SK-N-SH (cell line): Measurements from ENCODE around the gene YWHAE. TPM values are rescaled to one million over a fixed set of nuclear protein-coding genes. Genes with fewer than 3 reads are reported as not detected.
"Not testable (repeated sequence)": the region's sequence is repeated elsewhere in the genome, so short reads cannot be mapped to it uniquely, and the experiment has no call there.

ENCODE experiments used
- CTCF ChIA-PET: fragments of 300-600, 350-600 bp; formaldehyde crosslinking; extraction: SDS; loops from one replicate; lab custom pipeline; 2021; lab: Yijun Ruan, JAX
- POLR2A ChIA-PET: fragments of 350-600 bp; sonication (Branson Sonifier 250); formaldehyde crosslinking; extraction: SDS; loops from one replicate; lab custom pipeline; 2020; ENCODE audit warnings: antibody characterized with exemption, inconsistent platforms; lab: Yijun Ruan, JAX
- DNase-seq: peaks from one replicate; pipeline ENCODE4 v3.0.0; 2012
- H2AFZ ChIP-seq: fragments of 200-600 bp; sonication (generic); 2 replicates; pipeline ENCODE4 v1.8.1; 2016; ENCODE audit warnings: antibody characterized with exemption, mild to moderate bottlenecking, low read depth
- H3F3A ChIP-seq: fragments of 200-600 bp; sonication (generic); replicated peaks from 2 replicates; pipeline ENCODE3; 2016; ENCODE audit warnings: antibody characterized with exemption, mild to moderate bottlenecking; ENCODE audit not compliant: insufficient read depth
- H3K27ac ChIP-seq, 2 experiments: fragments of 200-500 bp in 1 of 2; fragments of 200-600 bp in 1 of 2; sonication (Bioruptor generic) in 1 of 2; sonication (generic), shearing (Covaris generic) in 1 of 2; 2 replicates each; pipeline versions ENCODE4 v1.5.1 to v1.6.1; 2014 to 2016; ENCODE audit warnings: low read depth in 2 of 2, inconsistent platforms in 1 of 2, low read length in 1 of 2, mild to moderate bottlenecking in 1 of 2, mixed read lengths in 1 of 2
- H3K27me3 ChIP-seq: fragments of 200-600 bp; sonication (generic), shearing (Covaris generic); 2 replicates; pipeline ENCODE4 v1.6.1; 2016; ENCODE audit warnings: mixed run types; ENCODE audit not compliant: insufficient read depth
- H3K36me3 ChIP-seq, 2 experiments: fragments of 200-500 bp in 1 of 2; fragments of 200-600 bp in 1 of 2; sonication (Bioruptor generic) in 1 of 2; sonication (generic) in 1 of 2; replicated peaks in 1 of 2; 2 replicates each; pipeline versions ENCODE3 to v1.5.1; 2014 to 2016; ENCODE audit warnings: low read length in 1 of 2, mild to moderate bottlenecking in 1 of 2; ENCODE audit not compliant: insufficient read depth in 2 of 2, control insufficient read depth in 1 of 2
- H3K4me1 ChIP-seq, 2 experiments: fragments of 200-500 bp in 1 of 2; fragments of 200-600 bp in 1 of 2; sonication (Bioruptor generic) in 1 of 2; sonication (generic), shearing (Covaris generic) in 1 of 2; 2 replicates each; pipeline versions ENCODE4 v1.5.1 to v1.6.1; 2014 to 2016; ENCODE audit warnings: low read depth in 1 of 2, low read length in 1 of 2, mixed run types in 1 of 2; ENCODE audit not compliant: insufficient read depth in 2 of 2, control insufficient read depth in 1 of 2
- H3K4me2 ChIP-seq: fragments of 200-600 bp; sonication (generic), shearing (Covaris generic); 2 replicates; pipeline ENCODE4 v1.6.1; 2017; ENCODE audit warnings: mixed run types
- H3K4me3 ChIP-seq, 2 experiments: fragments of 200-500 bp in 1 of 2; fragments of 200-600 bp in 1 of 2; sonication (Bioruptor generic) in 1 of 2; sonication (generic), shearing (Covaris generic) in 1 of 2; 2 replicates each; pipeline versions ENCODE4 v1.5.1 to v1.8.1; 2014 to 2016; ENCODE audit warnings: low read depth in 2 of 2, inconsistent platforms in 1 of 2, low read length in 1 of 2, mild to moderate bottlenecking in 1 of 2, mixed read lengths in 1 of 2, moderate library complexity in 1 of 2
- H3K79me2 ChIP-seq: fragments of 200-600 bp; sonication (generic); 2 replicates; pipeline ENCODE4 v1.8.1; 2017; ENCODE audit warnings: mild to moderate bottlenecking; ENCODE audit not compliant: insufficient read depth
- H3K9ac ChIP-seq: fragments of 200-600 bp; sonication (generic); 2 replicates; pipeline ENCODE4 v1.6.1; 2017; ENCODE audit warnings: mixed run types
- H3K9me2 ChIP-seq: fragments of 200-600 bp; sonication (generic); 2 replicates; pipeline ENCODE4 v1.6.1; 2017; ENCODE audit warnings: mixed run types
- H3K9me3 ChIP-seq: fragments of 200-600 bp; sonication (generic); 2 replicates; pipeline ENCODE4 v1.6.1; 2017; ENCODE audit warnings: mixed run types, mild to moderate bottlenecking, moderate library complexity
- H4K20me1 ChIP-seq: fragments of 200-600 bp; sonication (generic); 2 replicates; pipeline ENCODE4 v1.6.1; 2017; ENCODE audit warnings: mild to moderate bottlenecking, mixed run types; ENCODE audit not compliant: insufficient read depth
- FOSL2 ChIP-seq: IDR thresholded peaks from 2 replicates; pipeline ENCODE4 v1.4.0; 2012; ENCODE audit warnings: low read depth, mild to moderate bottlenecking, moderate library complexity, borderline replicate concordance
- JUND ChIP-seq: IDR thresholded peaks from 2 replicates; pipeline ENCODE4 v1.4.0; 2012
- RXRA ChIP-seq: IDR thresholded peaks from 2 replicates; pipeline ENCODE4 v1.4.0; 2012; ENCODE audit warnings: low read depth, mild to moderate bottlenecking, borderline replicate concordance
- SMC3 ChIP-seq: IDR thresholded peaks from 2 replicates; pipeline ENCODE4 v1.6.1; 2012; ENCODE audit warnings: low read depth, low read length, improper control_type of control experiment
- TAF1 ChIP-seq: IDR thresholded peaks from 2 replicates; pipeline ENCODE4 v1.6.1; 2012; ENCODE audit warnings: low read depth, mild to moderate bottlenecking, low read length, moderate library complexity, borderline replicate concordance
- WGBS: methylation state at CpG from one replicate; pipeline ENCODE4 v1.1.6; 2017; ENCODE audit warnings: low lambda C conversion rate; 5-methylcytosine and 5-hydroxymethylcytosine counted together
- polyA plus RNA-seq, 3 experiments: library from polyadenylated mRNA; depleted of rRNA; stranded (reverse); fragments of >200 nt; gene quantifications; 2 replicates each; pipeline ENCODE4 v1.2.3, GENCODE V29; 2012
- TF ChIP-seq, protein P1 (sequence below): fragments of 150-350 bp; IDR thresholded peaks from 2 replicates; pipeline ENCODE4 v1.6.1; 2017; ENCODE audit warnings: antibody characterized with exemption, low read length, low read depth, borderline replicate concordance

Gene YWHAE
- polyA plus RNA-seq, 1 of the 3 experiments (the other 2 are of a cell fraction): 1,023 TPM

DNA sequence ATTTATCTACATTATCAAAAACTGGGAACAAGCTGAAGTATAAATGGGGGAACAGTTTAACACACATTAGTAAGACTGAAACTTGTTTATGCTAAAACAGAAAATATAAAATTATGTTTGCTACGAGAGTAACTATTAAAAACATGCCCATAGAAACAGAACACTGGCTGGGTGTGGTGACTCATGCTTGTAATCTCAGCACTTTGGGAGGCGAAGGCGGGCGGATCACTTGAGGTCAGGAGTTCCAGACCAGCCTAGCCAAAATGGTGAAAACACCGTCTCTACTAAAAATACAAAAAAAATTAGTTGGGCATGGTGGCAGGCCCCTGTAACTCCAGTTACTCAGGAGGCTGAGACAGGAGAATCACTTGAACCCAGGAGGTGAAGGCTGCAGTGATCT is 39.7 kb downstream of the YWHAE start:
- H3K4me2 ChIP-seq, H3K9ac ChIP-seq, H3K27me3 ChIP-seq, H3K4me3 ChIP-seq, H2AFZ ChIP-seq, H3K9me3 ChIP-seq, POLR2A ChIA-PET, DNase-seq, CTCF ChIA-PET, H3K9me2 ChIP-seq: not testable (repeated sequence)
- Histone ChIP-seq H4K20me1 (peaks cover 93% of the 10 kb centered on the region), H3K36me3 (peaks cover 26 to 73% of the 10 kb centered on the region in 2 experiments), H3K79me2 (peaks cover 99% of the 10 kb centered on the region), H3F3A (peaks cover 47% of the 10 kb centered on the region), H3K4me1 (peaks cover 2 to 22% of the 10 kb centered on the region in 2 experiments; a peak in 2 of 4 replicates), H3K27ac (peak overlapping the region in 1 of 2 experiments; percentile 38; a peak in 2 of 4 replicates)
- WGBS: 64% methylated on average over 5 of the region's 5 CpGs
- 0 out of 2 replicates have a peak, but pooled peaks have one; percentile 17 for TF ChIP-seq JUND
- peak; percentile 48; the same call in 1 of the 2 replicates for TF ChIP-seq FOSL2

DNA sequence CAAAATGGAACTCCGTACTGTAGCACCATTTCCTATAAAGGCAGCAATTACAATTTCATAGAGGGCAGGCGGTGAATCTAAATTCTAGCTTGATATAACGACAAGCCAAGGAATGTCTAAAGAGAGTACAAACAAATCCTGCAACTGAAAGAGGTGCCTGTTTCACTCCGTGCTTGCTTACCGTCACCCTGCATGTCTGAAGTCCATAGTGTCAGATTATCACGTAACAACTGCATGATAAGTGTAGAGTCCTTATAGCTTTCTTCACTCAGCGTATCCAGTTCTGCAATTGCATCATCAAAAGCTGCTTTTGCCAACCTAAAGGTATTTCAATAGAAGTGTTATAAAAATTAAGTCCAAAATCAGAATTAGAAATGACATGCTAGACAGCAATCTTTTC is 46.0 kb downstream of the YWHAE start:
- DNase-seq: no peak
- H3K79me2 ChIP-seq: peaks cover 99% of the 10 kb centered on the region
- no peak for TF ChIP-seq SMC3
- TF ChIP-seq, protein P1, sequence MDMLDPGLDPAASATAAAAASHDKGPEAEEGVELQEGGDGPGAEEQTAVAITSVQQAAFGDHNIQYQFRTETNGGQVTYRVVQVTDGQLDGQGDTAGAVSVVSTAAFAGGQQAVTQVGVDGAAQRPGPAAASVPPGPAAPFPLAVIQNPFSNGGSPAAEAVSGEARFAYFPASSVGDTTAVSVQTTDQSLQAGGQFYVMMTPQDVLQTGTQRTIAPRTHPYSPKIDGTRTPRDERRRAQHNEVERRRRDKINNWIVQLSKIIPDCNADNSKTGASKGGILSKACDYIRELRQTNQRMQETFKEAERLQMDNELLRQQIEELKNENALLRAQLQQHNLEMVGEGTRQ: no peak
- no peak for TF ChIP-seq RXRA
- no peak for TF ChIP-seq TAF1
- H3K27me3 ChIP-seq: no peaks in the 10 kb centered on the region
- no peaks in the 10 kb centered on the region for H3K4me1 ChIP-seq
- H3K4me3 ChIP-seq: no peak overlapping the region
- no peak overlapping the region for H2AFZ ChIP-seq
- no peaks in the 10 kb centered on the region for H3K9me2 ChIP-seq
- peaks cover 25% of the 10 kb centered on the region for H3F3A ChIP-seq
- H4K20me1 ChIP-seq: peaks cover 90% of the 10 kb centered on the region
- WGBS: 96% methylated on average over 7 of the region's 7 CpGs
- H3K9ac ChIP-seq: no peak overlapping the region
- POLR2A ChIA-PET: no interaction called here
- no peak overlapping the region for H3K4me2 ChIP-seq
- H3K36me3 ChIP-seq: peaks cover 27 to 72% of the 10 kb centered on the region in 2 experiments
- H3K27ac ChIP-seq: no peak overlapping the region
- CTCF ChIA-PET: interaction anchor here (0.6 to 5.0 kb wide), 4 partner anchors 9 to 137 kb away, joined by 3 to 41 read pairs (median 12); no protein-coding TSS in a partner anchor
- no peaks in the 10 kb centered on the region for H3K9me3 ChIP-seq

DNA sequence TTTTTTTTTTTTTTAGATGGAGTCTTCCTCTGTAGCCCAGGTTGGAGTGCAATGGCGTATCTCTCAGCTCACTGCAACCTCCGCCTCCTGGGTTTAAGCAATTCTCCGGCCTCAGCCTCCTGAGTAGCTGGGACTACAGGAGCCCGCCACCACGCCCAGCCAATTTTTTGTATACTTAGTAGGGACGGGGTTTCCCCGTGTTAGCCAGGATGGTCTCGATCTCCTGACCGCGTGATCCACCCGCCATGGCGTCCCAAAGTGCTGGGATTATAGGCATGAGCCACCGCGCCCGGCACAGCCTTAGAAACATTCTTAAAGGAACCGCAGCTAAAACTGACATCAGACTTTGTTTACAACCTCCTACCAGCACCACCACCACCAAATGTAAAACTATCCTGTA is 47.5 kb downstream of the YWHAE start:
- Histone ChIP-seq H3K79me2 (peaks cover 99% of the 10 kb centered on the region), H3K36me3 (peaks cover 34 to 67% of the 10 kb centered on the region in 2 experiments), H4K20me1 (peaks cover 90% of the 10 kb centered on the region), H3F3A (peaks cover 24% of the 10 kb centered on the region)
- H3K27me3 ChIP-seq, H3K9me2 ChIP-seq, H3K4me1 ChIP-seq, H3K27ac ChIP-seq, H3K9ac ChIP-seq, H2AFZ ChIP-seq, POLR2A ChIA-PET, DNase-seq, H3K4me3 ChIP-seq, H3K4me2 ChIP-seq, H3K9me3 ChIP-seq: not testable (repeated sequence)
- CTCF ChIA-PET: interaction anchor here (1.3 to 5.0 kb wide), 4 partner anchors 10 to 230 kb away, joined by 3 to 41 read pairs (median 10); no protein-coding TSS in a partner anchor
- WGBS: 93% methylated on average over 16 of the region's 16 CpGs
